8988T (cell line): ENCODE measurements around the gene AKT2.
"Not testable (repeated sequence)": the region's sequence is repeated elsewhere in the genome, so short reads cannot be mapped to it uniquely, and the experiment has no call there.

Experiments
- DNase-seq: peaks from one replicate; pipeline ENCODE4 v3.0.0; 2011

The AKT2 gene

DNA sequence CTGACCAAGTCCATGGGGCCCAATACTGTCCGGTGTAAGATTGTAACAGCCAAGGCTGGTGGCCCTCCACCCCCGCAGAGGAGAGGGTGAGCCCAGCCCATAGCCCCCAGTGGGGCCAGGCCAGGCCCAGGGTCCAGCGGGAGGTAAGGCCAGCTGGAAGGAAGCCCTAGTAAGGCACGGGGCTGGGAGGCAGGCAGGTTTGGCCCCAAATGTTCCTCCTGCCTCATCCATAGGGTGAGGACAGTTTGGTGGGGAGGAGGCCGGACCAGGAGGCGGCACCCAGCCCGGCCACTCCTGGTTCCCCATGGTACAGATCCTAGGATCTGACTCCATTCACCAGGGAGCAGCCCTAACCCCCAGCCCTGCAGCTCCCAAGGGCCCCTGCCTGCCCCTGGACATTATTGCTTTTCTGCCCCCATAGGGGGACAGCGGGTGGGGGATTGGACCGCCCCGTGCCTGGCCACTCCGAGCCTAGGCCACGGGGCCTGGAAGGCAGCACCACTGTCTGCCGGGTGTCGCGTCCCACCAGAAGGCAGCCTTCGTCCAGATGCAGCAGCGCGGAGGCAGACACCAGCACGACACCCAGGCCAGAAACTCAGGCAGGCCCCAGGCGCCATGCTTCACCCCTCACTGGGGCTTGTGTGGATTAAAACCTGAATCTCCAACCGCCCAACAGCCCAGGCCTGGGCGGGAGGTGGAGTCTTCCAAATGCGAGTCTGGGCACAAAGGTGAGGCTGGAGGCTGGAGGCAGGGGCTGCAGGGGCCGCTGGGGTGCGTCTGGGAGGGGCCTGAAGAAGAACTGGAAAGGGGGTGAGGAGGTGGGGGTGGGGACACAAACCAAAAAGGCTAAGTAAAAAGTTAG, 52.0 kb downstream of the AKT2 start:
- DNase-seq: no peak

DNA sequence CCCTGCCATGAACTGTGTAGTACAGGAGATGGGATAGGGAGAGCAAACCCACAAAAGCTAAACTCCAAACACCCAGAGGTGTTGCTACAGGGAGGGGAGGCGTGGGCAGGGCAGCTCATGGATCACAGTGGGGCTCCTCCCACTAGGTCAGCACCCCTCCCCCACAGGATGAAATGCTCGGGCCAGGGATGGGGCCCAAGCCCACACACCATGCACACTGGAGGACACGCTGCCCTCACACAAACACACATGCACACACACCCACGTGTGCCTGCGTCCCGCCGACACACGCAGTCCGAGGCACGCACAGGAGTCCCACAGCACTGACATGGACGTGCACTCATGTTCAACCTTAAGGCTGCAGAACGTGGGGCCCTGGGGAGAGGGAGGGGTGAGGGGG, 52.7 kb downstream of the AKT2 start:
- DNase-seq: no peak

DNA sequence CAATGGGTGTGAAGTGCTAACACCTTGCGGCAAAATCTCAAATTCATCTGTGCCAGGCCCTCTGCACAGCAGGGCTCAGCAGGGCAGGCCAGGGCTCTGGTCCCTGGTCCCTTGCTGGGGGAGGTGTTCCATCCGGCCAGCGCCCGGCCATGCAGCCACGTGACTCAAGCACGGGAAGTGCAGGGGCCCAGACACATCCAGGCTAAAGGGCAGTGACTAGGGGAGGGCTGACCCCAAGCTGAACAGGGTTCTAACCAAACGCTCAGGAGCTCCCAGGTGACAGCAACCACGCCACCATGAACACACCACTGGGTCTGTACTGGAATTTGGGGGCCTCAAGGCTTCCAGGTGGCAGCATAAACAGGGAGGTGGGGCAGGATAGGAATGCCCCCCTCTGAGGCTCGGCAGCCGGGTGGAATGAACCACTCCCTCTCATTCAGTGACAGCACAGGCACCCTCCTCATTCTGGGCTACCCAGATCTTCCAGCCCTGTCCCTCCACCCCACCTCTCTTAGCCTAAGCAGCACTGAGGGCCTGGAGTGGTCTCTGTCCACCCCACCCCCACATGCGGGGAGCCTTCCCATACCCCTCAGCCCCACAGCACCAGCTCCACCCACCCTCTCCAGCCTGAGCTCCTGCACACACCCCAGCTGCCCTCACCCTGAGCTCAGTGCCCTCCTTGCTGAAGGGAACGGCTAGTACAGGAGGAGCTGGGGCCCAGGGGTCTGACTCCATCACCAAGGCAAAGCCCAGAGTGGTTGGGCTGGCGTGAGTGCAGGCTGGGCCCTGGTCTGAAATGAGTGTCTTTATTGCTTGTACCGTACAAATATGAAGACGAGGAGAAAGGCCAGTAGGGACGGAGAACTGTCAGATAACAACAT, 53.4 kb downstream of the AKT2 start:
- no peak for DNase-seq

DNA sequence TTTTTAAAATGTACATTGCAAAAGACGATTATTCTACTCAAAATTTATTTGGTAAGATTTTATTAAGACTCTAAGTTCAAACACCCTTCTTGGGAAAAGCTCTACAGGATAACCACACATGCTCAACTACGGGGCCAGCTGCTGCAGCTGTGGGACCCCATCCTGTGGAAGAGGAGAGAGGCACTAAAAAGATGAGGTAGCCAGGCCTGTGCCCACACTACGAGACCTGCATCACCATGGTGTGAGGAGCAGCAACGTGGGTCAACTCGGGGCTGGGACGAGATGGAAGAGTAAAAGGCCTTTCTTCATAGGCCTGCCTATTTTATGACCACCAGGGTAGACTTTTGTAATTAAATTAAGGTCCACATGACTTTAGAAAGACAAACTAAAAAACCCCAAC, 54.1 kb downstream of the AKT2 start:
- DNase-seq: no peak

DNA sequence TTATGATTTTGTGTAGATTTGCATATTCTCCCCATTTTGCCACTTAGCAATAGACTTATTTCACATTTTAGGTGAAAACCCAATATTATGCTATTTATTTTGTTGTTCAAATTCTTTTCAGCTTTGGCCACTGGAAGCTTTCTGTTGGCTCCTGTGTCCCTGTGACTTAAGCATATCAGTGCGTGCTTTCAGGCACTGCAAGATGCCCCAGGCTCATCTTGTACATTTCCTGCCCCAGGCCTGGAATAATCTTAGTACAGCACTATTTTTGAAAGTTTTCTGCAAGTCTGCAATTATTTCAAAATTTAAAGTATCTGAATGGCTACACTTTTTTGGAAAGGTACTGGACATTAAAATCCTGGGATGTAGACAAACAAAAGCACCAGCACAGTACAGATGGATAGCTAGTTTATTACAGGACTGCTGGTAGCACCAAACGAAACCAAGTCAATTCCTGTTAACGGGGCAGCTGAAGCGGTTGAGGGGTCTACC, 55.2 kb downstream of the AKT2 start:
- no peak for DNase-seq

DNA sequence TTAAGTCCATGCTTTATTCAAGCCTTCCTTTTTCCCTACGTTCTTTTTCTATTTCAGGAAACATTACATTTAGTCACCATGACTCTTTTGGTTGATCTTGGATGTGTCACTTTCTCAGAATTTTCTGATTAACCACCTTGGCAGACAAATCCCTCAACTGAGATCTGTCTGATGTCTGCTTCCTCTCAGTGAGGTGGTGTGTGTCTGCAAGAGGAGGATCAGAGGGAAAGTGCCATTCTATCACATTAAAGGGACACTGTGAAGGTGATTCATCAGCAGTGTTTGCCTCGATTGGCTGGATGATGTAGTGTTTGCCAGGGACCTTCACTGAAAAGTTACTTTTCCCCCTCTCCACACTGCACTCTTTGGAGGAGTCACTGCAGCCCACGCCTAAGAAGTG, 55.7 kb downstream of the AKT2 start:
- no peak for DNase-seq

DNA sequence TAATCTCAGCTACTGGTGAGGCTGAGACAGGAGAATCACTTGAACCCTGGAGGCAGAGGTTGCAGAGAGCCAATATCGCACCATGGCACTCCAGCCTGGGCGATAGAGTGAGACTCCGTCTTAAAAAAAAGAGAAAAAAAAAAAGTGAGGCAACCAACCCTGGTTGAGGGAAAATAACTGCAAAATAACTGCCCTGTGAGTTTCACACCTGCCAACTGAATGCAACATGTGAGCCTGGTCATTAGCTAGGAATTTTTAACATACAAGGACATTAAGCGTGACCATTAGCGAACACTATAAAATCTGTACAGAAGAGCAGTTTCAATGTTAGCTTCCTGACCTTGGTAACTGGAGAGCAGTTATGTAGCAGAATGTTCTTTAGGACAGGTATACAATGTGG, 56.3 kb downstream of the AKT2 start:
- no peak for DNase-seq

DNA sequence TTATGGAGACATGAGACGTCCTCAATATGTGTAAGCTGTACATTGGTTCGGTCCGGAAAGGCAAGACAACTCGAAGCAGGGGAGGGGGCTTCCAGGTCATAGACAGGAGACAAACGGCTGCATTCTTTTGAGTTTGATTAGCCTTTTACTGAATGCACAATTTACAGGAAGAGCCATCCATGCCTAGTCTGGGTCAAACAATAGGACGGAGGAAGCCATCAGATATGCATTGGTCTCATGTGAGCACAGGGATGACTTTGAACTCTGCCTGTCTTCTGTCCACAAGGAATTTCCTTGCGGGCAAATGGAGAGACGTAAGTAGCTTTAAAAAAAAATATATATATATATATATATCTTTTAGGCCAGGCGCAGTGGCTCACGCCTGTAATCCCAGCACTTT, 56.8 kb downstream of the AKT2 start:
- no peak for DNase-seq

DNA sequence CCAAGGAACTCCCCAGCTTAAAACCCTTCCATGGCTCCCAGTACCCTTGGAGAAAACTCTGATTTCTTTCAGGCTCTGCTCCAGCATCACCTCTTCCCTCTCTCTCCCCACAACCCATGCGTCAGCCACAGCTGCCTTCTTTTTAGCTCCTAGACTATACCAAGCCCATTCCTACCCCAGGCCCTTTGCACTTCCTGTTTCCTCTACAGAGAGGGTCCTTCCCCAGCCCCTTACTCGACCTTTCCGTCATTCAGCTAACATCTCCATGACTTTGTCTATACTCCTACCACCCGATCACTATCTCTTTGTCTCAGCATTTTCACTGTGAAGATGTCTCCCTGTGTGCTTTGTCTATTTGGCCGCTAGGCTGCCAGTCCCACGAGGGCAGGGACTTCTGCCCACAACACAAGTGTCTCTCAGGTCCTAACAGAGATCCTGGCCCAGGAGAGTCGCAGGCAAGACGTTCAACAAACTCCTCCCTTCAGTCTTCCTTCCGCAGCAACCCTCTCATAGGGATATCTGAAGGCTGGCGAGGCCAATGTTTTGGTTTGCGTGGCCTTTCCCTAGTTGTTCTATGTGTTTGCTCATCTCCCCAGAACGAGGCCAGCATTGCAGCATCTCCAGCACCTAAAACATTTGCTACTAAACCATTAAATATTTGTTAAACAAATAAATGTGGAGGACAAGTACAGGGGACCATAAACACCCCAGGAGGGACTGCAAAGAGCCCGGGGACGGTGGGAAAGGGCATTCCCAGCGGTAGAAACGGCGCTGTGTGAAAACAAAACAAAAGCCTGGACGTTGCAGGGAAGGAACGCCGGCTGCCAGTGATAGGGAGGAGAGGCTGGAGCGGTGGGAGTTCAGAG, 59.5 kb downstream of the AKT2 start:
- no peak for DNase-seq

DNA sequence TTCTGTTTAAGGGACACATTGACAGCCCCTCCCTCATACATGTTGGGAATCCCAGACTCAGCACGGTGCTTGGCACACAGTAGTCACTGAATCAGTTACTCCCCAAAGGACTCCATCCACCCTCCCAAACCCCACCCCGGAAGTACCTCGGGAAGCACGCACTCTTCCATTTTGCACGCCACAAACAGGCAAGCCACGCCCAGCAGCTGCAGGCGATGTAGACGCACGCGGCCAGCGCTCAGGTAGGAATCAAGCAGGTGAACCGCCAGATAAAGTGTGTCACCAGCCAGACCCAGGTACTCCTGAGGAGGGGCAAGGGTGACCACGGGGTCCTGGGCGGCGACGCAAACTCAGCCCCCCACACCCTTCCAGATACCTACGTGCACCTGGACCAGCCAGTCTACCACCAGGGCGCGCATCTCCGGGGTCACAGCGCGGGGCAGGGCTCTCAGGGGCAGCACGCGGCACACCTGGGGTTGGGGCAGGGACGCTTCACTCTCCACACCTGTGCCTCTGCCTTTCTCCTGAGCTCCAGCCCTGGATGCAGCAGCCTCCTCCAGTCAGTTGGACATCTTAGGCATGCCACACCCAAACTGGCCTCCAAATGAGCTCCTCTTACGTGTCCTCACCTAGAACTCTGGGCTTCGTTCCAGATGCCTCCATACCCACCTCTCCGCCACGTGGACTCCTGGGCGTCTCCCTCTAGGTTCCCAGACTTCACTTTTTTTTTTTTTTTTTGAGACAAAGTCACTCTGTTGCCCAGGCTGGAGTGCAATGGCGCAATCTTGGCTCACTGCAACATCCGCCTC, 60.6 kb downstream of the AKT2 start:
- no peak for DNase-seq

DNA sequence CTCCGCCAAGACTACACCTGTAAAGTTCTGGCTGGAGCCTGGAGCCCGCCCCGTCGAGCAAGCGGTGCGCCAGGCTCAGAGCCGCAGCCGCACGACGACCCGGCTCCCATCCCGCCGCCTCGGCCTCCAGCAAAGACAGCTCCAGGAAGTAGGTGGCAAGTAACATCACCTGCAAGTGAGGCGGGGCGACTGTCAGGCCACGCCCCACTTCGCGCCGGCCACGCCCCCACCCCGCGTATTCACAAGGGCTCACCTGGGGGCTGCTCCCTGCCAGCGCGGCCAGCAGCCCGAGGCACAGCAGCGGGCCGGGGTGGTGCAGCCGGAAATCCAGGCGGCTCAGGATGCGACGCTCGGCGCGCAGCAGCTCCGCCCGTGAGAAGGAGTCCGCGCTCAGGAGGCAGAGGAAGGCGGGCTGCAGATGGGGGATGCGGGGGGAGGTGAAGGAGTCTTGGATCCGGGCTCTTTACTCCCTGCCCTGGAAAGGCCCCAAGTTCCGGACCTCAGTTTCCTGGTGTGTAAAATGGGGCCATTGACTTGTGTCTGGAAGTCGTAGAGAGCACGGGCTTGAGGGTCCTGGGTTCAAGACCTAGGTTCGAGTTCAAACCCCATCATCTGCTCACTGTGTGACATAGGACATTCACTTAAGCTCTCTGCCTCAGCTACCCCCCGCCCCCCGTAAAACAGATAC, 61.9 kb downstream of the AKT2 start:
- DNase-seq: no peak

DNA sequence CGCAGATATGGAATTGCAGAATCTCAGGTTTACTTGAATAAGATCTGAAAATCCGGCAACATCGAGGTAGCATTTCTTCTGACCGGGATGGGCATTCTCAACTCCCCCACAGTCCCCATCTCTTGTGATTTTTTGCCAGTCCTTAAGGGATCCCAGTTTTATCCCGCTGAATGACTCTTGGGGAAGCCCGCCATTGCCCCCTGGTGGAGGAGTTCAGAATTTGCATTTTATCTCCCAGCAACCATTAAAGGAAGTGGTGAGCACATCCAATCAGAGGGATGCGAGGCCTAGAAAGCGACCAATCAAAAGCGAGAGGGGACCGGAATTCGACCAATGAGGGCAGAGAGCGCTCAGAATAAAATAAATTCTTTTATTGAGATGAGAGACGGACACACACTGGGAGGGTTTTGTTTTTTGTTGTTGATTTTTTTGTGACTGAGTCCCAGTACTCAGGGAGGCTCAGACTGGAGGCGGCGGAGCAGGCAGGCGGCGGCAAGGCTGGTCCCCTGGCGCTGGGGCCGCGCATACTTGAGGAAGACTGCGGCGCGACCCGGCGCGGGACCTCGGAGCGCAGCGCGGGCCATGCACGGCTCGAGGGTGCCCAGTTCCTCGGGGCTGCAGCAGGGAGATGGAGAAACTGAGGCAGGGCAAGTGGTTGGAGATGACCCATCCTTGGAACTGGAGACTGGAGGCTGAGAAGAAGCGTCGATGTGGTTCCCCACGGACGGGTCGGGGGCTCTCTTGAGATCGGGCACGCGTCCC, 63.1 kb downstream of the AKT2 start:
- peak; percentile 95 for DNase-seq

DNA sequence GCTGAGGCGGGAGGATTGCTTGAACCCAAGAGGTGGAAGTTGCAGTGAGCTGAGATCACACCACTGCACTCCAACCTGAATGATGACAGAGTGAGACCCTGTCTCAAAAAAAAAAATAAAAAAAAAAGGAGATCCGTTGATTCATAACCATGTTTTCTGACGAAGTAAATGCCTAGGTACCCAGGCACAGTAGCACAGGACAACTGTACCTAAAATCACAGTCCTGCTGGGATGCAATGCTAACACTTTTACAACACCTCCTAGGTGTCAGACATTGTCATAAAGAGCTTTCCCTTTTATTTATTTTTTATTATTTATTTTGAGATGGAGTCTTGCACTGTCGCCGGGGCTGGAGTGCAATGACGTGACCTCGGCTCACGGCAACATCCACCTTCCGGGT, 64.5 kb downstream of the AKT2 start:
- no peak for DNase-seq

DNA sequence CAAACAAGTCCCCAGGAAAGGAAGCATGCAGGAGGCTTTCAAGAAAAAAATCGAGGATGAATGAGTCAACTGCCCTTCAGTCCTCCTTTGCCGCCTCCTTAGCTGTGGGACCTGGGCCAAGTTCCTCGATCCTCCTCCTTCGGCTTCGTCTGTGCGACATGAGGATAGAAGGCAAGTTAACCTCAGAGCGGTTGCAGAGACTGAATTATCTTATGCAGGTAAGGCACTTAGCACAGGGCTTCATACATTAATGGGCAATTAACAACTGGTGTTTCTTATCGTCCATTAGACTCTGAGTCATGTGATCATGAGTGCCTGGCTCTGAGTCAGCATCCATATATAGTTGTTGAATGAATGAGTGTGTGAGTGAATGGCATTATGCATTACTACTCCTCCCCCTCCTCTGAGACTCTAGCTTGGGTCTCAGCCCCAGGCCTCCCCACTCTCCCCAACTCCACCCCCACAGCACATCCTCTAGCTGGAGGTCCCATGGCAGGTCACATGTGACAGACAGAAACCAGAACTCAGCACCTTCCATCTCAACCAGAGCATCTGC, 65.3 kb downstream of the AKT2 start:
- DNase-seq: no peak

DNA sequence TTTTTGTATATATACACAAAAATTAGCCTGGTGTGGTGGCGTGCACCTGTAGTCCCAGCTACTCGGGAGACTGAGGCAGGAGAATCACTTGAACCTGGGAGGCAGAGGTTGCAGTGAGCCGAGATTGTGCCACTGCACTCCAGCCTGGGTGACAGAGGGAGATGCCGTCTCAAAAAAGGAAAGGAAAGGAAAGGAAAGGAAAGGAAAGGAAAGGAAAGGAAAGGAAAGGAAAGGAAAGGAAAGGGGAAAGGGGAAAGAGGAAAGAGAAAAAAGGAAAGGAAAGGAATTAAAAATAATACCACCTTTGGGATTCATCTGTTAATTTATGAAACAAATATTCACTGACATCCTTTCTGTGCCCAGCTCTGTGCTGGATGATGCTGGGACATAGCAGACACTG, 66.1 kb downstream of the AKT2 start:
- DNase-seq: not testable (repeated sequence)

DNA sequence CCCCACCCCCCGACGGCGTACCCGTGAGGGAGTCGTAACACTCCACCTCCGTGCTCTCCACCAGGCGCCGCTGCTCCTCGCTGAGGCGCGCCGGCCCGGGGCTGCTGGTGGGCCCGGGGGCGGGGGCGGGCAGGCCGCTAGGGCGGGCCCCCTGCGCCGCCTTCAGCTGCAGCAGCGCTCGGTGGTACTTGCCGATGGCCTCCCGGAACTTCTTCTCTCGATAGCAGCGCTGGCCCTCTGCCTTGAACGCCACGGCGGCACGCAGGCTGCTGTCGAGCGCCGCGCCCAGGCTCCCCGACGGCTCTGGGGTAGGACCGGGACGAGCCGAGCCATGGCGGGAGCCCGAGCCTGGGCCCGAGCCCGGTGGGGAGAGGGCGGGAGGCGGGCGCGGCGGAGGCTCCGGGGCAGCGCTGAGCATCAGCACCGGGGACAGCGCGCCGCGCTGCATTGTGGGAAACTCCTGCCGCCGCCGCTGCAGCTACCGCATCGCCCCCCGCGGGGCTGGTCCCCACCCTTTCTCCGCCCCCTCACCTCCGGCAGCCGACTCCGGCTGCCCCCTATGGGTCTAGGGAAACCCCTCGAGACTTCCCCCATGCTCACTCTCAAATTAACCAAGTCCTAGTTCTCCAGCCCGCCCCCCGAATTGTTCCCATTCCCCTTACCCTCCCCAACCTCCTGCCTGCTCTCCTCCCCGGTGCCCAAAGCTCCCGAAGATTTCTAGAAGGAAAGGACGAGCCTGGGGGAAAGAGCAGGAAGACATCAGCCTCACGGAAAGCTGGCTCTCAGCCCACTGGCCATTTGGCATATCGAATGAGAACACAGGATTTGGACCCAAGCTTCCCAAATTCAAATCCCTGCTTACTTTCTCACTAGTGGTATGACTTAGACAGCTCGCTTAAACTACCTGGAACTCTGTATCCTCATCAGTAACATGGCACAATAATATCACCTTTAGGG, 66.9 kb downstream of the AKT2 start, which contains the start of gene TTC9B:
Gene TTC9B (minus strand): TSS at position 451 of the 957 bp plus-strand sequence. CDS start 3 bp downstream, at position 448.
- no peak for DNase-seq

DNA sequence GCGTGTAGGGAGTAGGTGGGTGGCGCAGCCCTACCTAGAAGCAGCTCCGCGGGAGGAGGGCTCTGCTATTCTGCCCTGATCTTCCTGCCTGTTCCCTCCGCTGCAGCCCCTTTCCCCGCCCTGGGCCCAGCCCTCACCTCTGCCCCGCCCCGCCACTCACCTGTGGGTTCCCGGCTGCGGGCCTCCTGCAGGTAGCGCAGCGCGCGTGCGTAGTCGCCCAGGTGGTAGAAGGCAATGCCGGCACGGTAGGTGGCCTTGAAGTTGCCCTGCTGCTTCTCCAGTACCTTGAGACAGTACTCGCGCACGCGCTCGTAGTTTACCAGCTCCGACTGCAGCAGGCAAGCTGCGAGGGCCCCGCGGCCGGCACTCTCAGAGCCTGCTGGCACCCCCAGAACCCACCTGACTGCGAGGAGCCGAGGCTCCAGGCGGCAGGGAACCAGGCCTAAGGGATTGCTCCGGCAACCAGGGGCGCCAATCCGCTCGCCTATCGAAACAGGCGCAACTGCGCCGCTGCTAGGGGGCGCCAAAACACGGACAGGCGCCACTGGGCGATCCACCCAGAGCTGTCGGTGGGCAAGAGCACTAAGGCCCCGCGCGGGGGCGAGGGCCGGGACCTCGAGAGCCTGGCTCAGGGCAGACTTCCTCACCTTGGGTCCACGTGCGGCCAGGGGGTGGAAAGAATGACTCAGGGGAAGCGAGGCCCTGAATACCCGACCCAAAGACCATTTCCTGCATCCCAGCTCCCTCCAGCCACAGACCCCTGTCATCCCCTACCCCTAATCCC, 67.9 kb downstream of the AKT2 start:
- DNase-seq: no peak

DNA sequence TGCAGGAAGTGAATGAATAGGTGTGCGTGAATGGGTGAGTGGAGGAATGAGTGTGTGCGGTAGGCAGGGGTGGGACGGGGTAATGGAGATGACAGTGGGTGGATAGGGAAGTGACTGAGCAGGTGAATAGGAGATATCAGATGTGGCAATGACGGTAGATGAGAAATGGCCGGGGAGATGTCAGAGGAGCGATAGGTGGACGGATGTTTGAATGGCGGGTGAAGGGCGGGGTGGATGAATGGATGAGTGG, 68.4 kb downstream of the AKT2 start:
- DNase-seq: no peak
